Lower lobe of right lung (tissue), 2 donors: ENCODE measurements around the gene NDST1. TPM values are rescaled to one million over a fixed set of nuclear protein-coding genes. Genes with fewer than 3 reads are reported as not detected.
A peak's percentile ranks its signal among the peaks of the same experiment; 100 is the strongest.

ENCODE experiments used
- ATAC-seq, 2 donors: fragments of 200-7000 bp; cut with Tn5 transposase; one replicate each; pipeline ENCODE4 v1.9.1; 2020 to 2022; ENCODE audit warnings: mild to moderate bottlenecking in 2 of 2, moderate library complexity in 2 of 2
- DNase-seq: peaks from one replicate; pipeline ENCODE4 v3.0.0-alpha.2; 2020
- H3K27ac ChIP-seq: fragments of 200-600 bp; one replicate; pipeline ENCODE4 v1.8.0; 2022
- H3K27me3 ChIP-seq: fragments of 200-600 bp; one replicate; pipeline ENCODE4 v1.8.0; 2022; ENCODE audit warnings: low read depth
- H3K36me3 ChIP-seq: fragments of 200-600 bp; one replicate; pipeline ENCODE4 v1.8.0; 2022; ENCODE audit warnings: mild to moderate bottlenecking
- H3K4me1 ChIP-seq: fragments of 200-600 bp; one replicate; pipeline ENCODE4 v1.8.0; 2022
- H3K4me3 ChIP-seq: fragments of 200-600 bp; one replicate; pipeline ENCODE4 v1.8.0; 2022; ENCODE audit warnings: mild to moderate bottlenecking
- H3K9me3 ChIP-seq: fragments of 200-600 bp; one replicate; pipeline ENCODE4 v1.8.0; 2022
- intact Hi-C: fragments of 100-400 bp; cut with DNase I; formaldehyde crosslinking; loops from one replicate; pipeline ENCODE4 v1.11.0; 2022
- total RNA-seq: library from RNA; stranded (reverse); fragmentation: NEBNext Ultra II Directional; extraction: Animal tissue kit (Norgen Biotek cat#: 25700); gene quantifications from one replicate; pipeline ENCODE4 v1.2.1, GENCODE V29; 2021
- TF ChIP-seq, protein P1 (sequence below): fragments of 200-600 bp; IDR thresholded peaks from one replicate; pipeline ENCODE4 v1.8.0; 2022; ENCODE audit warnings: antibody characterized with exemption, mild to moderate bottlenecking
- donor health status: DM: no; HTN: yes; CAD: no; lungs with severe emphysema.

Gene NDST1
- total RNA-seq, 1 donor from 2014 or later: 117 TPM

DNA sequence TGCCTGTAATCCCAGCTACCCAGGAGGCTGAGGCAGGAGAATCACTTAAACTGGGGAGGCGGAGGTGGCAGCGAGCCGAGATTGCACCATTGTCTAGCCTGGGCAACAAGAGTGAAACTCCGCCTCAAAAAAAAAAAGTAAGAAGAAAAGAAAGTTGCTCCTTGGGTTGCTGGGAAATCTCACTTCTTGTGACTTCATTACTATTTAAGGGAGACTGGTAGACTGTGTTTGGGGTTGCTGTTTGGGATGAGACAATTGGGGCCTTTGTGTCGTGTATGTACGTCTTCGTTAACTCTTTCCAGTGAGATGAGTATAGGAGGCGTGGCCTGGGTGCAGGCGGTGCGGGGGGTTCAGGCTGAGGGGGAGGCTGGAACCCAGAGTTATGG is 11.6 kb downstream of the NDST1 start:
- H3K36me3 ChIP-seq: peaks cover 32% of the 10 kb centered on the region
- TF ChIP-seq, protein P1, sequence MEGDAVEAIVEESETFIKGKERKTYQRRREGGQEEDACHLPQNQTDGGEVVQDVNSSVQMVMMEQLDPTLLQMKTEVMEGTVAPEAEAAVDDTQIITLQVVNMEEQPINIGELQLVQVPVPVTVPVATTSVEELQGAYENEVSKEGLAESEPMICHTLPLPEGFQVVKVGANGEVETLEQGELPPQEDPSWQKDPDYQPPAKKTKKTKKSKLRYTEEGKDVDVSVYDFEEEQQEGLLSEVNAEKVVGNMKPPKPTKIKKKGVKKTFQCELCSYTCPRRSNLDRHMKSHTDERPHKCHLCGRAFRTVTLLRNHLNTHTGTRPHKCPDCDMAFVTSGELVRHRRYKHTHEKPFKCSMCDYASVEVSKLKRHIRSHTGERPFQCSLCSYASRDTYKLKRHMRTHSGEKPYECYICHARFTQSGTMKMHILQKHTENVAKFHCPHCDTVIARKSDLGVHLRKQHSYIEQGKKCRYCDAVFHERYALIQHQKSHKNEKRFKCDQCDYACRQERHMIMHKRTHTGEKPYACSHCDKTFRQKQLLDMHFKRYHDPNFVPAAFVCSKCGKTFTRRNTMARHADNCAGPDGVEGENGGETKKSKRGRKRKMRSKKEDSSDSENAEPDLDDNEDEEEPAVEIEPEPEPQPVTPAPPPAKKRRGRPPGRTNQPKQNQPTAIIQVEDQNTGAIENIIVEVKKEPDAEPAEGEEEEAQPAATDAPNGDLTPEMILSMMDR: no peak
- H3K4me3 ChIP-seq: no peak overlapping the region
- intact Hi-C loops: no loop called here
- peak overlapping the region; percentile 8 for H3K27ac ChIP-seq
- ATAC-seq (no peak), DNase-seq (no peak)
- H3K9me3 ChIP-seq: no peaks in the 10 kb centered on the region
- H3K4me1 ChIP-seq: peaks cover 84% of the 10 kb centered on the region
- H3K27me3 ChIP-seq: no peaks in the 10 kb centered on the region

DNA sequence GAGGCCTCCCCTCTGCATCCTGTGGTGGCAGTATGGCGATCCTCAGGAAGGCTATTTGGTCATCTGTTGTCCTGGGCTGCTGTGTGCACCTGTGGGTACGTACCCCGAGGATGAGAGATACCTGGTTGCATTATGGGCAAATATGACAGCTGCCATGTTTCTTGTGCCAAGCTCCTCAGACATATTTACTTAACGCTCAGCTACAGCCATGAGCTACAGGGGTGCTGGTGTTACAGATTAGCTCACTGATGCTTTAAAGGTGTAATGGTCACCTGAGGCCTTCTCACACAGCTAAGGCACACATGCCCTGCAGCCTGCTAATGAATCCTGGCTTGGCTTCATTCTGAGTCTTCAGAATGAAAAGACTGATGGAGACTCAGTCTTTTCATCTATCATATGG is 12.0 kb downstream of the NDST1 start:
- ATAC-seq: no peak
- intact Hi-C loops: no loop called here
- no peak for DNase-seq
- Histone ChIP-seq H3K36me3 (peaks cover 32% of the 10 kb centered on the region), H3K9me3 (no peaks in the 10 kb centered on the region), H3K4me3 (no peak overlapping the region), H3K4me1 (peaks cover 84% of the 10 kb centered on the region), H3K27me3 (no peaks in the 10 kb centered on the region), H3K27ac (no peak overlapping the region)
- TF ChIP-seq, protein P1: no peak

DNA sequence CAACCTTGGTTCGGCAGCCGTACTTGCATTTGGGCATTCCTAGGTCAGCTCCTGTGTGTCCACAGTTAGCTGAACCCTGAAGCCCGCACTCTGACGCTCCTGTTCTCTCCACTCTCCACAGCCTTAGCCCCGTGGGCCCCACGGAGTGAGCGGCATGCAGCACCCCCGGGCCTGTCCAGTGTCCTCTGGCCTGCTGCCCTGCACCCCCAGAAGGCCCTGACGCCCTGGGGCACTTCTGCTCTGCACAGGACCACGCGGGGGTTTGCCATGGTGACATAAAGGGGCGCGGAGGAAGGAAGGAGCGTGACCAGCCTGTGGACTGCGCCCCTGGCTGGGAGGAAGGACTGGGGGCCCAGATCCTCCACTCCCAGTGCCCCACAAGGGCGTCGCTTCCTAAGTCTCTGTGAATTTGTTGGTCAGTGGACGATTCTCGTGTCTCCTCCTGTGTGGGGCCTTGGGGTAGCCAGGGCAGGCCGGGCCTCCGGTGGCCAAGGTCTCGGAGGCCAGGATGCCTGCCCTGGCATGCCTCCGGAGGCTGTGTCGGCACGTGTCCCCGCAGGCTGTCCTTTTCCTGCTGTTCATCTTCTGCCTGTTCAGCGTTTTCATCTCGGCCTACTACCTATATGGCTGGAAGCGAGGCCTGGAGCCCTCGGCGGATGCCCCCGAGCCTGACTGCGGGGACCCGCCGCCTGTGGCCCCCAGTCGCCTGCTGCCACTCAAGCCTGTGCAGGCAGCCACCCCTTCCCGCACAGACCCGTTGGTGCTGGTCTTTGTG is 13.0 kb downstream of the NDST1 start:
- ATAC-seq (no peak), DNase-seq (no peak)
- peaks cover 32% of the 10 kb centered on the region for H3K36me3 ChIP-seq
- H3K27ac ChIP-seq: peak overlapping the region; percentile 67
- no peak overlapping the region for H3K4me3 ChIP-seq
- intact Hi-C loops: no loop called here
- H3K9me3 ChIP-seq: no peaks in the 10 kb centered on the region
- H3K27me3 ChIP-seq: no peaks in the 10 kb centered on the region
- TF ChIP-seq, protein P1: no peak
- H3K4me1 ChIP-seq: peaks cover 78% of the 10 kb centered on the region

DNA sequence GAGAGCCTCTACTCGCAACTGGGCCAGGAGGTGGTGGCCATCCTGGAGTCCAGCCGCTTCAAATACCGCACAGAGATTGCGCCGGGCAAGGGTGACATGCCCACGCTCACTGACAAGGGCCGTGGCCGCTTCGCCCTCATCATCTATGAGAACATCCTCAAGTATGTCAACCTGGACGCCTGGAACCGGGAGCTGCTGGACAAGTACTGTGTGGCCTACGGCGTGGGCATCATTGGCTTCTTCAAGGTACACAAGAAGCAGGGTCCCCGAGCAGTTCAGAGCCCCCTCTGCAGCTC is 13.5 kb downstream of the NDST1 start:
- TF ChIP-seq, protein P1: no peak
- Histone ChIP-seq H3K27me3 (no peaks in the 10 kb centered on the region), H3K9me3 (no peaks in the 10 kb centered on the region), H3K27ac (peak overlapping the region; percentile 67), H3K4me1 (peaks cover 73% of the 10 kb centered on the region), H3K4me3 (no peak overlapping the region), H3K36me3 (peaks cover 33% of the 10 kb centered on the region)
- ATAC-seq (no peak), DNase-seq (no peak)
- intact Hi-C loops: no loop called here

DNA sequence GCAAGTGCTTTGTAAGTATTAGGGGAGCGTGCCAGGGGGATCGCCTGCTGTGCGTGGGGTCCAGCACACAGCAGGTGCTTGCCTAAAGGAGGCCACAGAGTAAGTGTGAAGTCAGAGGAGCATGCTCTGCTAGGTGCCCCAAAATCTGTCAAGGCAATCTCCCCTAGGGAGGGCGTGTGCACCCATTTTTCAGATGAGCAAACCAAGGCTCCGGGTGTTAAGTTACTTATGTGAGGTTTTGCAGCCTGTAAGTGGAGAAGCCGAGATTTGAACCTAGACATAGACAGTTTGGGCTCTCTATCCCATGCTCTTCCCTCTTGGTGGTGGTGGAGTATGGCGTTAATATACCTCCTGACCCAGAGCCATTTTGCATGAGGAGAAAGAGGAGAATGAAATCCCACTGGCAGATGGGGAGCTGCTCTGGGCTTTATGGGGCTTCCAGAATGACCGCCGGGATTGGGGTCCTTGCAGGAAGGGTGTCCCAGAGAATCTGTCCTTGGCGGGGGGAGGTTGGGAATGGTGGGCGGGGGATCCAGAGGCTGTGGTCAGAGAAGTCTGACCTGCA is 14.1 kb downstream of the NDST1 start:
- no peak for ATAC-seq
- intact Hi-C loops: no loop called here
- peak overlapping the region; percentile 67 for H3K27ac ChIP-seq

More for the DNA sequence above, 14.1 kb downstream of the NDST1 start:
- peaks cover 38% of the 10 kb centered on the region for H3K36me3 ChIP-seq
- TF ChIP-seq, protein P1: no peak
- H3K4me1 ChIP-seq: peaks cover 68% of the 10 kb centered on the region
- DNase-seq: no peak
- H3K27me3 ChIP-seq: no peaks in the 10 kb centered on the region
- H3K9me3 ChIP-seq: no peaks in the 10 kb centered on the region
- H3K4me3 ChIP-seq: no peak overlapping the region
